ENCODE measurements around the gene PURA. TPM values are rescaled to one million over a fixed set of nuclear protein-coding genes. Genes with fewer than 3 reads are reported as not detected.

PURA gene
- total and polyA plus RNA-seq, 11 donors, result 5.6 to 30.9 (median 20.2) TPM

DNA sequence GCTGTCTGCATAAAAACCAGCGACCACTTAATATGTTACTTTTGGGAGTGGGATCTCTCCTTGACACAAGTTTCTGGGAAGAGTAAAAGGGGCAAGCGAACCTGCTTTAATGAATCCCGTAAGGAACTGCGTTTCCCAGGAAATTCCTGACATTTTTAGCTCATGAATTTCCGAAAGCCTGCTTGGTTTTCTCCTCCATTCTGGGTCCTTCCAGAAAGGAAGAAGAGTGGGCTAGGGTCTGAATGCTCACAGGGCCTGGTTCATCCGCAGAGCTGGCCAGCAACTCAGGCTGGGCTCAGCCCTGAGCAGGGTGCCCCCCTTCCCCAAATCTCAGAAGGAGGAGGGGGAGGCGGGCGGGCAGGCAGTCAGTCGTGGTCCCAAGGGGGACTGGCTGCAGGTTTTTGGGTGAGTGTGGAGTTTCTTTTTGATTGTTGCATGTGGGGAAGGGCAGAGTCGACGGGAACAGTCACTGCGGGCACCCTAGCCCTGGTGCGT lies 1.2 kb upstream of the PURA start:
- Histone ChIP-seq H3K36me3 (no peaks in the 10 kb centered on the region), H3K27ac (peak overlapping the region in 11 of 12 donors; percentile 86 to 95 (median 92)), H3K4me3 (peak overlapping the region; percentile 53 to 95 (median 80)), H3K27me3 (peaks cover 0 to 17% (median 0%) of the 10 kb centered on the region in 9 donors), H3K9me3 (no peaks in the 10 kb centered on the region), H3K4me1 (peaks cover 12 to 79% (median 59%) of the 10 kb centered on the region in 12 donors)
- intact Hi-C loops (cut with DNase I), result loop anchor here in 2 of 10 donors (5.0 kb wide), 1 partner anchor 35 kb away; no protein-coding TSS in a partner anchor
- DNase-seq (peak in 2 of 5 donors; percentile 18 to 24), ATAC-seq (no peak)
- 17 to 36% (median 23%) methylated on average over 5 to 13 of the region's 13 CpGs for WGBS, 4 donors
- TF ChIP-seq POLR2A (IDR thresholded peaks at IDR 0.05), result no peak

GRCh38 chr5:140113180-140113698 lies 670 bp upstream of the PURA start:
- DNase-seq, result peak; percentile 21 to 65 (median 30)
- H3K36me3 ChIP-seq, result no peaks in the 10 kb centered on the region
- H3K27ac ChIP-seq, result peak overlapping the region; percentile 86 to 95 (median 91)
- H3K4me1 ChIP-seq, result peaks cover 13 to 84% (median 64%) of the 10 kb centered on the region in 12 donors
- peak in 3 of 4 donors; percentile 3 to 15 (median 7) for ATAC-seq
- TF ChIP-seq POLR2A (IDR thresholded peaks at IDR 0.05) (no peak), CTCF (IDR thresholded peaks at IDR 0.05) (no peak)
- intact Hi-C loops (cut with DNase I), result loop anchor here in 2 of 10 donors (5.0 kb wide), 1 partner anchor 34 kb away; no protein-coding TSS in a partner anchor
- H3K4me3 ChIP-seq, result peak overlapping the region; percentile 53 to 95 (median 80)
- peaks cover 0 to 17% (median 0%) of the 10 kb centered on the region in 9 donors for H3K27me3 ChIP-seq
- WGBS, 4 donors, result 1 to 2% (median 2%) methylated on average over 8 to 28 of the region's 28 CpGs; no CpG with 5 or more reads in 1 of the 4 donors
- H3K9me3 ChIP-seq, result no peaks in the 10 kb centered on the region

DNA sequence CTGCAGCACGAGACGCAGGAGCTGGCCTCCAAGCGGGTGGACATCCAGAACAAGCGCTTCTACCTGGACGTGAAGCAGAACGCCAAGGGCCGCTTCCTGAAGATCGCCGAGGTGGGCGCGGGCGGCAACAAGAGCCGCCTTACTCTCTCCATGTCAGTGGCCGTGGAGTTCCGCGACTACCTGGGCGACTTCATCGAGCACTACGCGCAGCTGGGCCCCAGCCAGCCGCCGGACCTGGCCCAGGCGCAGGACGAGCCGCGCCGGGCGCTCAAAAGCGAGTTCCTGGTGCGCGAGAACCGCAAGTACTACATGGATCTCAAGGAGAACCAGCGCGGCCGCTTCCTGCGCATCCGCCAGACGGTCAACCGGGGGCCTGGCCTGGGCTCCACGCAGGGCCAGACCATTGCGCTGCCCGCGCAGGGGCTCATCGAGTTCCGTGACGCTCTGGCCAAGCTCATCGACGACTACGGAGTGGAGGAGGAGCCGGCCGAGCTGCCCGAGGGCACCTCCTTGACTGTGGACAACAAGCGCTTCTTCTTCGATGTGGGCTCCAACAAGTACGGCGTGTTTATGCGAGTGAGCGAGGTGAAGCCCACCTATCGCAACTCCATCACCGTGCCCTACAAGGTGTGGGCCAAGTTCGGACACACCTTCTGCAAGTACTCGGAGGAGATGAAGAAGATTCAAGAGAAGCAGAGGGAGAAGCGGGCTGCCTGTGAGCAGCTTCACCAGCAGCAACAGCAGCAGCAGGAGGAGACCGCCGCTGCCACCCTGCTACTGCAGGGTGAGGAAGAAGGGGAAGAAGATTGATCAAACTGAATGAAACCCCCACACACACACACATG lies 654 bp downstream of the PURA start:
- H3K27me3 ChIP-seq, result peaks cover 0 to 10% (median 0%) of the 10 kb centered on the region in 9 donors
- WGBS, 4 donors, result 2 to 11% (median 4%) methylated on average over 25 to 65 of the region's 65 CpGs
- H3K27ac ChIP-seq, result peak overlapping the region; percentile 86 to 95 (median 91)
- H3K9me3 ChIP-seq, result no peaks in the 10 kb centered on the region
- peak overlapping the region; percentile 53 to 95 (median 80) for H3K4me3 ChIP-seq
- intact Hi-C loops (cut with DNase I), result loop anchor here in 4 of 10 donors (2.0 to 5.0 kb wide), 2 partner anchors 30 to 33 kb away; no protein-coding TSS in a partner anchor
- H3K36me3 ChIP-seq, result no peaks in the 10 kb centered on the region
- no peak for TF ChIP-seq CTCF (IDR thresholded peaks at IDR 0.05)
- TF ChIP-seq POLR2A (IDR thresholded peaks at IDR 0.05), result no peak
- DNase-seq, result peak; percentile 52 to 85 (median 79)
- H3K4me1 ChIP-seq, result peaks cover 13 to 78% (median 58%) of the 10 kb centered on the region in 12 donors
- ATAC-seq, result peak; percentile 34 to 73 (median 64)

DNA sequence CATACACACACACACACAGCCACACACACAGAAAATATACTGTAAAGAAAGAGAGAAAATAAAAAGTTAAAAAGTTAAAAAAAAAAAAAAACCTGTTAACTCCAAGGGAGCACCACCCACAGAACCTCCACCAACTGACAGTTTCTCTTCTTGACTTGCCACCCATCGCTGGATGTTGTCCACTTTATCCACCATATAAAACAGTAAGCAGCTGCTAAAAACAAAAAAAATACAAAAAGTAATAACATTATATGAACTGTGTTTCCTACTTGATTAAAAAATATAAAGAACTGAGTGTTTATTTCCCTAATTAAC lies 1.2 kb downstream of the PURA start:
- H3K4me3 ChIP-seq, result peak overlapping the region in 11 of 12 donors; percentile 53 to 95 (median 81)
- 36 to 51% (median 41%) methylated on average over 1 of the region's 1 CpG for WGBS, 4 donors

More for the DNA sequence above, 1.2 kb downstream of the PURA start:
- no peaks in the 10 kb centered on the region for H3K36me3 ChIP-seq
- no peaks in the 10 kb centered on the region for H3K9me3 ChIP-seq
- H3K4me1 ChIP-seq, result peaks cover 13 to 73% (median 53%) of the 10 kb centered on the region in 12 donors
- TF ChIP-seq POLR2A (IDR thresholded peaks at IDR 0.05) (no peak), CTCF (IDR thresholded peaks at IDR 0.05) (no peak)
- ATAC-seq, result no peak
- H3K27ac ChIP-seq, result peak overlapping the region in 6 of 12 donors; percentile 86 to 95 (median 91)
- H3K27me3 ChIP-seq, result peaks cover 0 to 10% (median 0%) of the 10 kb centered on the region in 9 donors
- DNase-seq, result no peak
- intact Hi-C loops (cut with DNase I), result loop anchor here in 2 of 10 donors (2.0 kb wide), 1 partner anchor 30 kb away; no protein-coding TSS in a partner anchor
